H9 (cell line): Measurements from ENCODE around the gene OSBP2. TPM values are rescaled to one million over a fixed set of nuclear protein-coding genes. Genes with fewer than 3 reads are reported as not detected.

Experiments
- DNase-seq: peaks from one replicate; pipeline ENCODE4 v3.0.0-alpha.2; 2017
- H2AFZ ChIP-seq: one replicate; pipeline ENCODE4 v1.6.1; 2013; ENCODE audit warnings: mild to moderate bottlenecking, low read length, control low read depth, moderate library complexity
- H2AK5ac ChIP-seq: 2 replicates; pipeline ENCODE4 v1.6.1; 2013; ENCODE audit warnings: low read length, control low read depth, mixed read lengths; ENCODE audit not compliant: insufficient read length
- H2BK120ac ChIP-seq: one replicate; pipeline ENCODE4 v1.6.1; 2013; ENCODE audit warnings: low read depth, mild to moderate bottlenecking, low read length, control low read depth, inconsistent platforms; ENCODE audit not compliant: poor library complexity, severe bottlenecking
- H2BK12ac ChIP-seq: 2 replicates; pipeline ENCODE4 v1.6.1; 2013; ENCODE audit warnings: low read length, control low read depth, mixed read lengths, low read depth; ENCODE audit not compliant: insufficient read length
- H2BK15ac ChIP-seq: 2 replicates; pipeline ENCODE4 v1.6.1; 2013; ENCODE audit warnings: low read depth, low read length, control low read depth
- H2BK20ac ChIP-seq: one replicate; pipeline ENCODE4 v1.6.1; 2013; ENCODE audit warnings: low read depth, mild to moderate bottlenecking, low read length, control low read depth, inconsistent platforms; ENCODE audit not compliant: poor library complexity, severe bottlenecking
- H2BK5ac ChIP-seq: 2 replicates; pipeline ENCODE4 v1.6.1; 2013; ENCODE audit warnings: low read length, control low read depth, mixed read lengths; ENCODE audit not compliant: insufficient read length
- H3K14ac ChIP-seq: 2 replicates; pipeline ENCODE4 v1.6.1; 2013; ENCODE audit warnings: low read length, control low read depth; ENCODE audit not compliant: insufficient read depth
- H3K18ac ChIP-seq: 2 replicates; pipeline ENCODE4 v1.6.1; 2013; ENCODE audit warnings: low read depth, mild to moderate bottlenecking, mixed read lengths, low read length, control low read depth; ENCODE audit not compliant: insufficient read length
- H3K23ac ChIP-seq: 2 replicates; pipeline ENCODE4 v1.6.1; 2013; ENCODE audit warnings: low read length, control low read depth, mixed read lengths, low read depth; ENCODE audit not compliant: insufficient read length
- H3K23me2 ChIP-seq: 2 replicates; pipeline ENCODE4 v1.6.1; 2013; ENCODE audit warnings: low read depth, mild to moderate bottlenecking, mixed read lengths, low read length, control low read depth; ENCODE audit not compliant: insufficient read length, poor library complexity, severe bottlenecking
- H3K27ac ChIP-seq: 2 replicates; pipeline ENCODE4 v1.5.1; 2013; ENCODE audit warnings: low read length, control low read depth, mixed read lengths, low read depth; ENCODE audit not compliant: insufficient read length
- H3K27me3 ChIP-seq: 2 replicates; pipeline ENCODE4 v1.6.1; 2013; ENCODE audit warnings: low read length, control low read depth, inconsistent platforms; ENCODE audit not compliant: insufficient read depth
- H3K4ac ChIP-seq: 2 replicates; pipeline ENCODE4 v1.6.1; 2013; ENCODE audit warnings: low read depth, mild to moderate bottlenecking, control low read depth, inconsistent platforms, low read length, moderate library complexity
- H3K4me1 ChIP-seq: 2 replicates; pipeline ENCODE4 v1.6.1; 2013; ENCODE audit warnings: low read length, control low read depth, inconsistent platforms; ENCODE audit not compliant: insufficient read depth
- H3K4me2 ChIP-seq: 2 replicates; pipeline ENCODE4 v1.6.1; 2013; ENCODE audit warnings: low read length, control low read depth, mixed read lengths; ENCODE audit not compliant: insufficient read length, insufficient read depth
- H3K56ac ChIP-seq: 2 replicates; pipeline ENCODE4 v1.6.1; 2013; ENCODE audit warnings: low read depth, mild to moderate bottlenecking, mixed read lengths, low read length, control low read depth; ENCODE audit not compliant: insufficient read length
- H3K79me1 ChIP-seq: 2 replicates; pipeline ENCODE4 v1.6.1; 2013; ENCODE audit warnings: low read depth, mild to moderate bottlenecking, moderate library complexity, low read length, control low read depth, inconsistent platforms; ENCODE audit not compliant: insufficient read depth, poor library complexity, severe bottlenecking
- H3K79me2 ChIP-seq: 2 replicates; pipeline ENCODE4 v1.6.1; 2013; ENCODE audit warnings: low read length, control low read depth, inconsistent platforms; ENCODE audit not compliant: insufficient read depth
- H3K9ac ChIP-seq: 2 replicates; pipeline ENCODE4 v1.6.1; 2013; ENCODE audit warnings: low read length, control low read depth, mixed read lengths; ENCODE audit not compliant: insufficient read length; ENCODE audit errors: extremely low read depth
- H3K9me3 ChIP-seq: one replicate; pipeline ENCODE4 v1.6.1; 2013; ENCODE audit warnings: low read depth, low read length, inconsistent platforms; ENCODE audit not compliant: control insufficient read depth
- H3T11ph ChIP-seq: one replicate; pipeline ENCODE4 v1.6.1; 2013; ENCODE audit warnings: mild to moderate bottlenecking, low read length, control low read depth, inconsistent platforms
- H4K20me1 ChIP-seq: one replicate; pipeline ENCODE4 v1.6.1; 2013; ENCODE audit not compliant: control insufficient read depth, insufficient read length, insufficient read depth
- H4K5ac ChIP-seq: 2 replicates; pipeline ENCODE4 v1.6.1; 2013; ENCODE audit warnings: low read depth, mild to moderate bottlenecking, mixed read lengths, low read length, control low read depth; ENCODE audit not compliant: insufficient read length
- H4K8ac ChIP-seq: replicated peaks from 2 replicates; pipeline ENCODE4 v1.6.1; 2013; ENCODE audit warnings: low read length, control low read depth, mixed read lengths, low read depth; ENCODE audit not compliant: insufficient read length
- H4K91ac ChIP-seq: 2 replicates; pipeline ENCODE4 v1.6.1; 2013; ENCODE audit warnings: low read depth, mild to moderate bottlenecking, moderate library complexity, mixed read lengths, low read length, control low read depth; ENCODE audit not compliant: insufficient read length
- H3K27ac Mint-ChIP-seq, 3 experiments: 2 replicates in 2 of 3; 3 replicates in 1 of 3; pipeline ENCODE4 v1.8.0; 2020 to 2021; ENCODE audit warnings: mixed read lengths in 3 of 3, mild to moderate bottlenecking in 1 of 3, moderate library complexity in 1 of 3
- H3K27me3 Mint-ChIP-seq: 2 replicates; pipeline ENCODE4 v1.8.0; 2021; ENCODE audit warnings: low read depth, mild to moderate bottlenecking, moderate library complexity, mixed read lengths
- H3K36me3 Mint-ChIP-seq, 3 experiments: 2 replicates in 2 of 3; 3 replicates in 1 of 3; pipeline ENCODE4 v1.8.0; 2020 to 2021; ENCODE audit warnings: low read depth in 3 of 3, mixed read lengths in 3 of 3; ENCODE audit not compliant: insufficient read depth in 1 of 3
- H3K4me1 Mint-ChIP-seq, 2 experiments: 2 replicates each; pipeline ENCODE4 v1.8.0; 2020; ENCODE audit warnings: mixed read lengths in 2 of 2
- H3K4me3 Mint-ChIP-seq, 2 experiments: 2 replicates in 1 of 2; 3 replicates in 1 of 2; pipeline ENCODE4 v1.8.0; 2020 to 2021; ENCODE audit warnings: mild to moderate bottlenecking in 2 of 2, mixed read lengths in 2 of 2, moderate library complexity in 1 of 2
- H3K9me3 Mint-ChIP-seq, 2 experiments: 2 replicates in 1 of 2; 3 replicates in 1 of 2; pipeline ENCODE4 v1.8.0; 2020; ENCODE audit warnings: mild to moderate bottlenecking in 2 of 2, mixed read lengths in 2 of 2, moderate library complexity in 1 of 2
- CTCF ChIP-seq: fragments of 200-600 bp; sonication (generic); conservative IDR thresholded peaks from 3 replicates; pipeline ENCODE4 v1.8.0; 2021; ENCODE audit warnings: antibody characterized with exemption, mild to moderate bottlenecking
- WGBS: extraction: QIAGEN DNeasy Blood & Tissue Kit; methylation state at CpG from one replicate; pipeline ENCODE4 v1.1.7; 2013; ENCODE audit warnings: missing lambda C conversion rate, low lambda C conversion rate, mixed read lengths; ENCODE audit not compliant: insufficient read length; ENCODE audit errors: extremely low coverage; 5-methylcytosine and 5-hydroxymethylcytosine counted together
- total RNA-seq: library from RNA; stranded (reverse); gene quantifications from 2 replicates; pipeline ENCODE4 v1.2.1, GENCODE V29; 2021

The OSBP2 gene
- total RNA-seq, 1 experiment from 2014 or later, result 3.4 TPM

GRCh38 chr22:30824711-30825110, 130.0 kb downstream of the OSBP2 start:
- Mint-ChIP-seq H3K36me3 (no peaks in the 10 kb centered on the region), H3K27ac (no peak overlapping the region), H3K9me3 (no peaks in the 10 kb centered on the region), H3K4me3 (no peak overlapping the region), H3K27me3 (peaks cover 40% of the 10 kb centered on the region), H3K4me1 (peaks cover 3 to 6% of the 10 kb centered on the region in 2 experiments; a peak in 3 of 4 replicates)
- no peak for DNase-seq
- no peak for TF ChIP-seq CTCF
- no CpG with 5 or more reads among the region's 8 CpGs for WGBS
- no peak overlapping the region for H2BK5ac ChIP-seq
- H2AK5ac ChIP-seq, result no peak overlapping the region
- peaks cover 4% of the 10 kb centered on the region; the same call in 1 of the 2 replicates for H3K27me3 ChIP-seq
- no peak overlapping the region for H2AFZ ChIP-seq
- H3K4ac ChIP-seq, result no peak overlapping the region
- no peak overlapping the region for H3K9ac ChIP-seq
- peaks cover 10% of the 10 kb centered on the region for H3K23me2 ChIP-seq
- H3K79me2 ChIP-seq, result no peaks in the 10 kb centered on the region
- H3K9me3 ChIP-seq, result no peaks in the 10 kb centered on the region
- H4K5ac ChIP-seq, result no peak overlapping the region
- no peak overlapping the region for H3K27ac ChIP-seq
- H2BK12ac ChIP-seq, result no peak overlapping the region
- H3T11ph ChIP-seq, result no peak overlapping the region
- H3K79me1 ChIP-seq, result no peaks in the 10 kb centered on the region
- no peak overlapping the region for H4K8ac ChIP-seq
- no peak overlapping the region for H2BK120ac ChIP-seq
- H3K56ac ChIP-seq, result no peak overlapping the region
- H2BK15ac ChIP-seq, result no peak overlapping the region
- no peak overlapping the region for H3K14ac ChIP-seq
- H3K18ac ChIP-seq, result no peak overlapping the region
- H3K23ac ChIP-seq, result no peak overlapping the region
- no peak overlapping the region for H3K4me2 ChIP-seq
- no peaks in the 10 kb centered on the region for H4K20me1 ChIP-seq
- no peak overlapping the region for H4K91ac ChIP-seq
- H3K4me1 ChIP-seq, result no peaks in the 10 kb centered on the region
- H2BK20ac ChIP-seq, result no peak overlapping the region
